OCI-LY1 (cell line): ENCODE results near the gene MTMR12.

ENCODE experiments used
- CTCF ChIP-seq: fragments of 200-600 bp; sonication (generic), shearing (Covaris generic); IDR thresholded peaks from 2 replicates; pipeline ENCODE4 v1.5.1; 2017; ENCODE audit warnings: mild to moderate bottlenecking, antibody characterized with exemption, low read length, moderate library complexity, mixed read lengths
- EZH2 ChIP-seq: fragments of 200-600 bp; sonication (generic), shearing (Covaris generic); IDR thresholded peaks from 2 replicates; pipeline ENCODE4 v1.8.0; 2017; ENCODE audit warnings: borderline replicate concordance, mixed run types, mild to moderate bottlenecking, antibody characterized with exemption, low read length, moderate library complexity, mixed read lengths

- TF ChIP-seq CTCF (no peak), EZH2 (no peak)
These were observed 12.3 kb upstream of the MTMR12 start for GRCh38 chr5:32325062-32325461.
